D721Med (cell line): ENCODE results near the gene MFSD12.

Source experiments
- DNase-seq: peaks from one replicate; pipeline ENCODE4 v3.0.0; 2011; ENCODE audit warnings: low spot score; ENCODE audit not compliant: insufficient read length
- FAIRE-seq: peaks from 2 replicates; lab custom pipeline; 2011; peaks lifted over from hg19 to GRCh38; lab: Jason Lieb, UNC
- CTCF ChIP-seq: IDR thresholded peaks from 2 replicates; pipeline ENCODE4 v1.5.1; 2012; ENCODE audit warnings: mild to moderate bottlenecking, control low read depth; ENCODE audit not compliant: insufficient read depth; ENCODE audit errors: missing control alignments

The MFSD12 gene

DNA sequence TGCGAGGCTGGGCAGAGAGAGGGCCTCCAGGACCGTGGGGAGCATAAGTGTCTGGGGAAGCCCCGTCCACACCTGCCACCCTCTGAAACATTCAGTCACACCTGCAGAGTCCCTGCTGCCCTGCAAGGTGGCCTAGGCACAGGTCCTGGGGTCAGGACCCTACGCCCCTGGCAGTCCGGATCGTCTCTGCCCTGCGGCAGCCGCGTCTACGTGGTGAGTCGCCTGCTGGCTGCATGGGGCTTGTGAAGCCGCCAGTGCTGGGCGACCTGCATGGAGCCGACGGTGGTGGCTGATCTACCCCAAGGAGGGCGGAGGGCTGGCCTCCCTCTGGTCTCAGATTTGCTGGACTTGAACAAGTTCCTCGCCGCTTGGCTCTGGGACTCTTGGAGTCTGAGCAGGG, 38.3 kb downstream of the MFSD12 start:
- no peak for TF ChIP-seq CTCF

DNA sequence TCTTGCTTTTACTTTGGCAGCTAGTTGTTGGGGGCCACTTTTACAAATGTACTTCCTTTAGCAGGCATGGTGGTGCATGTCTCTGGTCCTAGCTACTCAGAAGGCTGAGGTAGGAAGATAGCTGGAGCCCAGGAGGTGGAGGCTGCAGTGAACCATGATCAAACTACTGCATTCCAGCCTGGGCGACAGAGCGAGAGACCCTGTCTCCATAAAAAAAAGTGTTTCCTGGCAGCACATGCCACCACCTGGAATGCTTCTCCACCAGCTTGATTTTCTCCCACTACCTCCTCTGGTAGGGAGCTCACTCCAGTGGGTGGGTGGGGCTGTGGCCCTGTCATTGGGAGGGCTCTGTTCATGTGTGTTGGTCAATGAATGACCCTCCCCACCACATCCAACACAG, 38.7 kb downstream of the MFSD12 start:
- TF ChIP-seq CTCF = no peak
- DNase-seq = no peak
- FAIRE-seq = no peak

More for the DNA sequence above, 38.3 kb downstream of the MFSD12 start:
- FAIRE-seq (no peak), DNase-seq (no peak)

- TF ChIP-seq CTCF = no peak
- FAIRE-seq (no peak), DNase-seq (no peak)
These were observed 39.1 kb downstream of the MFSD12 start for GRCh38 chr19:3518255-3518654.

DNA sequence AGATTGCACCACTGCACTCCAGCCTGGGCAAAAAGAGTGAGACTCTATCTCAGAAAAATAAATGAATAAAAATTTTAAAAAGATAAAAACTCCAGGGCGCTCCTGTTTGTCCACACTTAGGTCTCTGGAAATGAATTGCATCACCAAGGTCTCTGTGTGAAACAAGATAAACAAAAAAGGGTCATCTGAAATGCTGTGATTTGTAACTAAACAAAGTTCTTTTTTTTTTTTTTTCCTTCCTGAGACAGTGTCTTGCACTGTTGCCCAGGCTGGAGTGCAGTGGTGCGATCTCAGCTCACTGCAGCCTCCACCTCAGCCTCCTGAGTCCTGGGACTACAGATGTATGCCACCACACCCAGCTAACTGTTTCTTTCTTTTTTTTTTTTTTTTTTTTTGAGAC, 39.7 kb downstream of the MFSD12 start:
- FAIRE-seq = no peak
- no peak for TF ChIP-seq CTCF
- no peak for DNase-seq

- DNase-seq (no peak), FAIRE-seq (no peak)
- TF ChIP-seq CTCF = no peak
These were observed 40.6 kb downstream of the MFSD12 start for GRCh38 chr19:3516675-3517207.

GRCh38 chr19:3515891-3516422, 41.4 kb downstream of the MFSD12 start:
- FAIRE-seq (no peak), DNase-seq (no peak)
- no peak for TF ChIP-seq CTCF

DNA sequence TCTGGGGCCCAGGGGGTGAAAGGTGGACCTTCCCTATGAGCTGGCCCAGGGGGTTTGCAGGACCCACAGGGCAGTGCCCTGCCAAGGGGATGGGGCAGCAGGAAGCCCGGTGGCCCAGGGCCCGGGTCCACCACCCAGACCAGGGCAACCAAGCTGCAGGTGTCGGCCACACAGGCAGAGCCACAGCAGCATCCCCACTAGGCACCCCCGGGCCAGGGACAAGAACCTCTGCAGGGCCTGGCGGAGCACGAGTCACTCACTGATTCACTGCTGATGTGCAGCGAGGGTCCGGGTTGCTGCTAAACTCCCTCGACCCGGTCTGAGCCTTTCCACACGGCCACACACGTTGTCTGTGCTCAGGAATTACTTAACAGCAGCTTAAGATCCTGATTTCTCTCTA, 42.5 kb downstream of the MFSD12 start:
- DNase-seq (no peak), FAIRE-seq (no peak)
- TF ChIP-seq CTCF = no peak
